GM23248 (cell line): ENCODE data around the gene C14orf132. TPM values are rescaled to one million over a fixed set of nuclear protein-coding genes. Genes with fewer than 3 reads are reported as not detected.
A peak's percentile ranks its signal among the peaks of the same experiment; 100 is the strongest.

Experiments used
- DNase-seq: peaks from one replicate; pipeline ENCODE4 v3.0.0-alpha.2; 2015
- H2AFZ ChIP-seq: fragments of 200-600 bp; sonication (generic); 2 replicates; pipeline ENCODE4 v1.6.1; 2016; ENCODE audit warnings: antibody characterized with exemption
- H3F3A ChIP-seq: fragments of 200-600 bp; sonication (generic); 2 replicates; pipeline ENCODE4 v1.6.1; 2016; ENCODE audit warnings: mild to moderate bottlenecking, antibody characterized with exemption, mixed run types; ENCODE audit not compliant: insufficient read depth
- H3K27ac ChIP-seq: fragments of 200-600 bp; sonication (generic); 2 replicates; pipeline ENCODE4 v1.5.1; 2016; ENCODE audit warnings: mild to moderate bottlenecking
- H3K27me3 ChIP-seq: fragments of 200-600 bp; sonication (generic); replicated peaks from 2 replicates; pipeline ENCODE4 v1.6.1; 2016; ENCODE audit warnings: mild to moderate bottlenecking; ENCODE audit not compliant: insufficient read depth
- H3K36me3 ChIP-seq: fragments of 200-600 bp; sonication (generic); 2 replicates; pipeline ENCODE4 v1.6.1; 2016; ENCODE audit warnings: low read depth, mild to moderate bottlenecking
- H3K4me1 ChIP-seq: fragments of 200-600 bp; sonication (generic); 2 replicates; pipeline ENCODE4 v1.6.1; 2016; ENCODE audit warnings: mild to moderate bottlenecking; ENCODE audit not compliant: insufficient read depth
- H3K4me2 ChIP-seq: fragments of 200-600 bp; sonication (generic); one replicate; pipeline ENCODE4 v1.6.1; 2016; ENCODE audit warnings: mild to moderate bottlenecking; ENCODE audit not compliant: unreplicated experiment
- H3K4me3 ChIP-seq: fragments of 200-600 bp; sonication (generic); 2 replicates; pipeline ENCODE4 v1.5.1; 2016; ENCODE audit warnings: mild to moderate bottlenecking
- H3K79me2 ChIP-seq: fragments of 200-600 bp; sonication (generic); 2 replicates; pipeline ENCODE4 v1.6.1; 2016; ENCODE audit warnings: mild to moderate bottlenecking; ENCODE audit not compliant: insufficient read depth
- H3K9ac ChIP-seq: fragments of 200-600 bp; sonication (generic); 2 replicates; pipeline ENCODE4 v1.6.1; 2016; ENCODE audit warnings: mild to moderate bottlenecking
- H3K9me2 ChIP-seq: fragments of 200-600 bp; sonication (generic); 2 replicates; pipeline ENCODE4 v1.6.1; 2016; ENCODE audit warnings: mixed run types, mild to moderate bottlenecking, moderate library complexity; ENCODE audit not compliant: insufficient read depth
- H3K9me3 ChIP-seq: fragments of 200-600 bp; sonication (generic); one replicate; pipeline ENCODE4 v1.6.1; 2017; ENCODE audit warnings: low read depth
- H4K20me1 ChIP-seq: fragments of 200-600 bp; sonication (generic); 2 replicates; pipeline ENCODE4 v1.6.0; 2016; ENCODE audit not compliant: insufficient read depth
- EZH2 ChIP-seq: fragments of 200-600 bp; sonication (generic); IDR thresholded peaks from 2 replicates; pipeline ENCODE4 v1.6.1; 2018; ENCODE audit warnings: antibody characterized with exemption, mild to moderate bottlenecking; ENCODE audit not compliant: insufficient read depth, poor library complexity, severe bottlenecking
- EZH2phosphoT487 ChIP-seq: fragments of 200-600 bp; sonication (generic); IDR thresholded peaks from 2 replicates; pipeline ENCODE4 v1.6.1; 2018; ENCODE audit warnings: antibody characterized with exemption, moderate library complexity, mild to moderate bottlenecking, low read depth; ENCODE audit not compliant: insufficient read depth
- WGBS, 2 experiments: methylation state at CpG; one replicate each; pipeline ENCODE4 v1.1.6; 2015 to 2017; ENCODE audit warnings: low lambda C conversion rate in 2 of 2, low coverage in 1 of 2; ENCODE audit errors: missing lambda C conversion rate in 2 of 2; 5-methylcytosine and 5-hydroxymethylcytosine counted together
- in situ Hi-C: fragments of 300-500 bp; cut with MboI; formaldehyde crosslinking; loops from 2 replicates; pipeline ENCODE4 v1.15.0; 2020
- polyA plus RNA-seq: library from polyadenylated mRNA; unstranded; fragments of >200 nt; fragmentation: Nextera tagmentation; extraction: Ambion mirVana; gene quantifications from 2 replicates; pipeline ENCODE4 v1.2.1, GENCODE V29; 2016
- total RNA-seq: library from RNA; depleted of rRNA; stranded (reverse); fragments of >200 nt; shearing (Covaris generic); gene quantifications from 2 replicates; pipeline ENCODE4 v1.2.3, GENCODE V29; 2014

The C14orf132 gene
- total and polyA plus RNA-seq, 2 experiments from 2014 or later = 18.6 to 26.2 TPM

GRCh38 chr14:96088481-96088880 lies 49.3 kb downstream of the C14orf132 start:
- TF ChIP-seq EZH2 (no peak), EZH2phosphoT487 (no peak)
- H3K9me2 ChIP-seq = no peaks in the 10 kb centered on the region
- no peak overlapping the region for H3K4me3 ChIP-seq
- in situ Hi-C loops = no loop called here
- no peaks in the 10 kb centered on the region for H3K36me3 ChIP-seq
- 94 to 95% methylated on average over 8 of the region's 8 CpGs for WGBS, 2 experiments
- no peak overlapping the region for H2AFZ ChIP-seq
- H3K27ac ChIP-seq = no peak overlapping the region
- peaks cover 35% of the 10 kb centered on the region for H3K4me1 ChIP-seq
- H3K9me3 ChIP-seq = no peaks in the 10 kb centered on the region
- no peaks in the 10 kb centered on the region for H3K27me3 ChIP-seq
- H3K4me2 ChIP-seq = no peak overlapping the region
- no peaks in the 10 kb centered on the region for H4K20me1 ChIP-seq
- H3K9ac ChIP-seq = no peak overlapping the region
- H3F3A ChIP-seq = peaks cover 11% of the 10 kb centered on the region; the same call in 1 of the 2 replicates
- 0 out of 2 replicates have a peak, but pooled peaks cover under 1% of the 10 kb centered on the region for H3K79me2 ChIP-seq
- DNase-seq = no peak

DNA sequence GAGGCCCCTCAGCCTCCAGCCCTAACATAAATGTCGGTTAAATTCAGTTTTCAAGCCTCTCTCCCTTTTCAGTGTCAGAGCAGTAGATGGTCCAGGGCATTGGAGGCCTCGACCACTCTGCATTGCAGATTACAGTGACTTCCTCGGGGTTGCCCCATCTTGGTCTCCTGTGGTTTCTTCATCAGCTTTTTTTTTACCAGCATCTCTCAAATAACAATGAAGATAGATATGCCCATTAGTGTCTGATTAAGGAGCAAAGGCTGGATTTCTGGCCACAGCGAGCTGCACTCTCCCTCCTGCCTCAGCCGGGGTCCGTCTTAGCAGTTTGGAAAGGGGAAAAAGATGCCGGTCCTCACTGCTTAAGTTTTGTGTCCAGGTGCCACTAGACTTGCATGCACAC lies 49.7 kb downstream of the C14orf132 start:
- peaks cover 35% of the 10 kb centered on the region for H3K4me1 ChIP-seq
- H4K20me1 ChIP-seq = no peaks in the 10 kb centered on the region
- no peaks in the 10 kb centered on the region for H3K36me3 ChIP-seq
- 94% methylated on average over 7 of the region's 7 CpGs for WGBS, 2 experiments
- no peak overlapping the region for H3K9ac ChIP-seq
- no peak overlapping the region for H3K4me2 ChIP-seq
- TF ChIP-seq EZH2 (no peak), EZH2phosphoT487 (no peak)
- no peak overlapping the region for H3K27ac ChIP-seq
- H3K4me3 ChIP-seq = no peak overlapping the region
- in situ Hi-C loops = no loop called here
- H3K79me2 ChIP-seq = no peaks in the 10 kb centered on the region
- no peaks in the 10 kb centered on the region for H3K9me3 ChIP-seq
- no peak for DNase-seq
- H3K9me2 ChIP-seq = no peaks in the 10 kb centered on the region
- H2AFZ ChIP-seq = no peak overlapping the region
- peaks cover 11% of the 10 kb centered on the region; the same call in 1 of the 2 replicates for H3F3A ChIP-seq
- H3K27me3 ChIP-seq = no peaks in the 10 kb centered on the region

- Histone ChIP-seq H4K20me1 (no peaks in the 10 kb centered on the region), H2AFZ (no peak overlapping the region), H3K9me3 (no peaks in the 10 kb centered on the region), H3K4me3 (no peak overlapping the region), H3K9ac (no peak overlapping the region), H3K27ac (no peak overlapping the region), H3K9me2 (no peaks in the 10 kb centered on the region), H3K4me2 (no peak overlapping the region), H3K27me3 (no peaks in the 10 kb centered on the region), H3K79me2 (no peaks in the 10 kb centered on the region), H3K4me1 (peaks cover 35% of the 10 kb centered on the region), H3F3A (peaks cover 11% of the 10 kb centered on the region; the same call in 1 of the 2 replicates), H3K36me3 (no peaks in the 10 kb centered on the region)
- in situ Hi-C loops = no loop called here
- 84 to 95% methylated on average over 4 of the region's 4 CpGs for WGBS, 2 experiments
- DNase-seq = no peak
- TF ChIP-seq EZH2 (no peak), EZH2phosphoT487 (no peak)
These were observed 50.2 kb downstream of the C14orf132 start for GRCh38 chr14:96089401-96089800.

- Histone ChIP-seq H3K4me2 (peak overlapping the region; percentile 23), H3K9ac (peak overlapping the region; percentile 47; the same call in 1 of the 2 replicates), H4K20me1 (no peaks in the 10 kb centered on the region), H3K4me3 (no peak overlapping the region), H2AFZ (no peak overlapping the region), H3K79me2 (no peaks in the 10 kb centered on the region), H3F3A (peaks cover 8% of the 10 kb centered on the region; the same call in 1 of the 2 replicates), H3K4me1 (peaks cover 40% of the 10 kb centered on the region), H3K9me2 (no peaks in the 10 kb centered on the region), H3K36me3 (no peaks in the 10 kb centered on the region), H3K9me3 (no peaks in the 10 kb centered on the region), H3K27ac (peak overlapping the region; percentile 61), H3K27me3 (no peaks in the 10 kb centered on the region)
- DNase-seq = peak; percentile 72
- in situ Hi-C loops = loop anchor here (10.0 kb wide), 1 partner anchor 324 kb away; no protein-coding TSS in a partner anchor
- TF ChIP-seq EZH2phosphoT487 (no peak), EZH2 (no peak)
- whole genome bisulfite sequencing, 2 experiments = 30 to 42% methylated on average over 12 of the region's 12 CpGs
These were observed 51.4 kb downstream of the C14orf132 start for GRCh38 chr14:96090441-96091148.
